ENCODE results near the gene DVL1. TPM values are rescaled to one million over a fixed set of nuclear protein-coding genes. Genes with fewer than 3 reads are reported as not detected.
A peak's percentile ranks its signal among the peaks of the same experiment; 100 is the strongest.

DVL1 gene
- polyA plus RNA-seq, 2 donors, result 57.5 to 107 TPM

GRCh38 chr1:1365875-1366698, 16.9 kb upstream of the DVL1 start:
- Histone ChIP-seq H3K4me1 (ENCODE audit: control insufficient read depth in 2 of 2, insufficient read depth in 2 of 2, low read length in 1 of 2) (no peaks in the 10 kb centered on the region), H3K27me3 (ENCODE audit: control insufficient read depth in 1 of 2, insufficient read depth in 2 of 2, low read length in 2 of 2) (no peaks in the 10 kb centered on the region), H3K4me3 (ENCODE audit: low read depth in 1 of 2, low read length in 2 of 2) (no peak overlapping the region), H3K27ac (ENCODE audit: low read depth in 2 of 2, low read length in 1 of 2) (no peak overlapping the region), H3K36me3 (ENCODE audit: control insufficient read depth in 2 of 2, insufficient read depth in 2 of 2, low read length in 1 of 2) (no peaks in the 10 kb centered on the region), H3K9me3 (ENCODE audit: control insufficient read depth in 2 of 2, insufficient read depth in 1 of 2, low read depth in 1 of 2, low read length in 1 of 2) (peaks cover 0 to 5% of the 10 kb centered on the region in 2 donors)
- 83 to 84% methylated on average over 10 of the region's 10 CpGs for WGBS, 2 donors

DNA sequence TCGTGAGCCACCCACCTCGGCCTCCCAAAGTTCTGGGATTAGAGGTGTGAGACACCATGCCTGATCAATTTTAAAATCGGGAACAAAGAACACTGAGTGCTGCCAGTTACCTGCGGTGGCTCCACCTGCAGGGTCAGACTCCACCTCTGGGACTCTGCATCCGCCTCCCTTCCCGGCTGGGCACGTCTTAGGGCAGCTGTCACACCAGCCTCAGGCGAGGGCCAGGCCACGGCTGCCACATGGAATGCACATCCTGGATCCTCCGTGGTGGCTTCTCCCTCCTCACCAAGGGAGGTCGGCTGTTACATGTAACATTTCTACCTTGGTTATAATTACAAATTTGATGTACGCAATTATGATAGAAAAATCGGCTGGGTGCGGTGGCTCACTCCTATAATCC, 15.0 kb upstream of the DVL1 start:
- no peak overlapping the region for H3K27ac ChIP-seq (ENCODE audit: low read depth in 2 of 2, low read length in 1 of 2)
- no peak overlapping the region for H3K4me3 ChIP-seq (ENCODE audit: low read depth in 1 of 2, low read length in 2 of 2)
- no peaks in the 10 kb centered on the region for H3K36me3 ChIP-seq (ENCODE audit: control insufficient read depth in 2 of 2, insufficient read depth in 2 of 2, low read length in 1 of 2)
- peaks cover 0 to 5% of the 10 kb centered on the region in 2 donors for H3K9me3 ChIP-seq (ENCODE audit: control insufficient read depth in 2 of 2, insufficient read depth in 1 of 2, low read depth in 1 of 2, low read length in 1 of 2)
- H3K4me1 ChIP-seq (ENCODE audit: control insufficient read depth in 2 of 2, insufficient read depth in 2 of 2, low read length in 1 of 2), result no peaks in the 10 kb centered on the region
- WGBS, 2 donors, result 65 to 68% methylated on average over 14 of the region's 14 CpGs
- no peaks in the 10 kb centered on the region for H3K27me3 ChIP-seq (ENCODE audit: control insufficient read depth in 1 of 2, insufficient read depth in 2 of 2, low read length in 2 of 2)

- peaks cover 0 to 8% of the 10 kb centered on the region in 2 donors for H3K4me1 ChIP-seq (ENCODE audit: control insufficient read depth in 2 of 2, insufficient read depth in 2 of 2, low read length in 1 of 2)
- 26 to 30% methylated on average over 13 of the region's 13 CpGs for WGBS, 2 donors
- no peak overlapping the region for H3K4me3 ChIP-seq (ENCODE audit: low read depth in 1 of 2, low read length in 2 of 2)
- H3K27ac ChIP-seq (ENCODE audit: low read depth in 2 of 2, low read length in 1 of 2), result peak overlapping the region; percentile 13 to 14
- peaks cover 0 to 4% of the 10 kb centered on the region in 2 donors for H3K9me3 ChIP-seq (ENCODE audit: control insufficient read depth in 2 of 2, insufficient read depth in 1 of 2, low read depth in 1 of 2, low read length in 1 of 2)
- no peaks in the 10 kb centered on the region for H3K27me3 ChIP-seq (ENCODE audit: control insufficient read depth in 1 of 2, insufficient read depth in 2 of 2, low read length in 2 of 2)
- H3K36me3 ChIP-seq (ENCODE audit: control insufficient read depth in 2 of 2, insufficient read depth in 2 of 2, low read length in 1 of 2), result no peaks in the 10 kb centered on the region
Measured at GRCh38 chr1:1361982-1362423, 12.8 kb upstream of the DVL1 start.

DNA sequence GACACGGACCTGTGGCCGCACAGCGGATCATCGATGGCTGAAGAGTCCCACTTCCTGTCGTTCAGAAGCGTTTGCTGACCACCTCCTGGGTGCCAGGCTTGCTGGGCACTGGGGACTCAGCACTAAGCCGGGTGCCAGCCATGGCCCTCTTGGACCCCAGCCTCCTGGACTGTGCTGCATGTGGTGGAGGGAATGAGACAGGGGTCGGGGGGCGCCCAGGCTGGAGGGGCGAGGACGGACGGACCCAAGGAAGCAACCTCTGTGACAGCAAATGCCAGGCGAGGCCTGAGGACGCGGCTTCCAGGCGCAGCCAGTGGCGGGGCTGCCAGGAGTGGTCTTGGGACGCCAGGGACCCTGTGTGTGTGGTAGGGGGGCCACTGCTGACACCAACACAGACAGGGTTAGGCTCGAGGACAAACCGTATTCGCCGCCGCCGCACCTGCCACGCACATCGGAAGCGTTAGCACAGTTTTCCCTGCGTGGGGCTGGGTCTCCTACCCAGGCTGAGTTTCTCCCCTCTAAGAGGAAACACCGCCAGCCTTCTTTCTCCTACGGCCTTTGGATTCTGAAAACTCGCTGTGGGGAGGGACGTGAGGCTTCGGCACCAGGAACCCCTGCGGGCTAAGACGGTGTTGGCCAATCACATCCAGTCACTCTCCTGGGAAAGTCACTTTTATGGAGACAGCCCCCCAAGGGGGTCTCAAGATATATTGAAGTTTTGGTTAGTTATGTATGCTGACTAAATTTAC, 12.2 kb upstream of the DVL1 start:
- 73 to 76% methylated on average over 32 to 35 of the region's 35 CpGs for WGBS, 2 donors
- H3K4me1 ChIP-seq (ENCODE audit: control insufficient read depth in 2 of 2, insufficient read depth in 2 of 2, low read length in 1 of 2), result peaks cover 4 to 12% of the 10 kb centered on the region in 2 donors
- peak overlapping the region; percentile 24 to 48 for H3K27ac ChIP-seq (ENCODE audit: low read depth in 2 of 2, low read length in 1 of 2)
- no peak overlapping the region for H3K4me3 ChIP-seq (ENCODE audit: low read depth in 1 of 2, low read length in 2 of 2)
- H3K9me3 ChIP-seq (ENCODE audit: control insufficient read depth in 2 of 2, insufficient read depth in 1 of 2, low read depth in 1 of 2, low read length in 1 of 2), result no peaks in the 10 kb centered on the region
- no peaks in the 10 kb centered on the region for H3K36me3 ChIP-seq (ENCODE audit: control insufficient read depth in 2 of 2, insufficient read depth in 2 of 2, low read length in 1 of 2)
- H3K27me3 ChIP-seq (ENCODE audit: control insufficient read depth in 1 of 2, insufficient read depth in 2 of 2, low read length in 2 of 2), result no peaks in the 10 kb centered on the region

GRCh38 chr1:1360506-1361169, 11.4 kb upstream of the DVL1 start:
- Histone ChIP-seq H3K27me3 (ENCODE audit: control insufficient read depth in 1 of 2, insufficient read depth in 2 of 2, low read length in 2 of 2) (no peaks in the 10 kb centered on the region), H3K36me3 (ENCODE audit: control insufficient read depth in 2 of 2, insufficient read depth in 2 of 2, low read length in 1 of 2) (no peaks in the 10 kb centered on the region)
- WGBS, 2 donors, result 67 to 71% methylated on average over 20 of the region's 20 CpGs

GRCh38 chr1:1359664-1360468, 10.6 kb upstream of the DVL1 start:
- Histone ChIP-seq H3K9me3 (ENCODE audit: control insufficient read depth in 2 of 2, insufficient read depth in 1 of 2, low read depth in 1 of 2, low read length in 1 of 2) (no peaks in the 10 kb centered on the region), H3K27ac (ENCODE audit: low read depth in 2 of 2, low read length in 1 of 2) (peak overlapping the region; percentile 57 to 70), H3K4me3 (ENCODE audit: low read depth in 1 of 2, low read length in 2 of 2) (no peak overlapping the region), H3K27me3 (ENCODE audit: control insufficient read depth in 1 of 2, insufficient read depth in 2 of 2, low read length in 2 of 2) (no peaks in the 10 kb centered on the region), H3K36me3 (ENCODE audit: control insufficient read depth in 2 of 2, insufficient read depth in 2 of 2, low read length in 1 of 2) (no peaks in the 10 kb centered on the region), H3K4me1 (ENCODE audit: control insufficient read depth in 2 of 2, insufficient read depth in 2 of 2, low read length in 1 of 2) (peaks cover 4 to 12% of the 10 kb centered on the region in 2 donors)
- WGBS, 2 donors, result 56 to 62% methylated on average over 28 of the region's 28 CpGs

More at GRCh38 chr1:1360506-1361169, 11.4 kb upstream of the DVL1 start:
- Histone ChIP-seq H3K27ac (ENCODE audit: low read depth in 2 of 2, low read length in 1 of 2) (peak overlapping the region in 1 of 2 donors; percentile 57), H3K9me3 (ENCODE audit: control insufficient read depth in 2 of 2, insufficient read depth in 1 of 2, low read depth in 1 of 2, low read length in 1 of 2) (no peaks in the 10 kb centered on the region), H3K4me1 (ENCODE audit: control insufficient read depth in 2 of 2, insufficient read depth in 2 of 2, low read length in 1 of 2) (peaks cover 4 to 12% of the 10 kb centered on the region in 2 donors), H3K4me3 (ENCODE audit: low read depth in 1 of 2, low read length in 2 of 2) (no peak overlapping the region)

GRCh38 chr1:1359308-1359663, 10.1 kb upstream of the DVL1 start:
- WGBS, 2 donors, result 61% methylated on average over 6 of the region's 6 CpGs
- Histone ChIP-seq H3K4me1 (ENCODE audit: control insufficient read depth in 2 of 2, insufficient read depth in 2 of 2, low read length in 1 of 2) (peaks cover 4 to 14% of the 10 kb centered on the region in 2 donors), H3K27me3 (ENCODE audit: control insufficient read depth in 1 of 2, insufficient read depth in 2 of 2, low read length in 2 of 2) (no peaks in the 10 kb centered on the region), H3K4me3 (ENCODE audit: low read depth in 1 of 2, low read length in 2 of 2) (no peak overlapping the region), H3K9me3 (ENCODE audit: control insufficient read depth in 2 of 2, insufficient read depth in 1 of 2, low read depth in 1 of 2, low read length in 1 of 2) (no peaks in the 10 kb centered on the region), H3K27ac (ENCODE audit: low read depth in 2 of 2, low read length in 1 of 2) (peak overlapping the region; percentile 74 to 78), H3K36me3 (ENCODE audit: control insufficient read depth in 2 of 2, insufficient read depth in 2 of 2, low read length in 1 of 2) (no peaks in the 10 kb centered on the region)

GRCh38 chr1:1358433-1359271, 9.4 kb upstream of the DVL1 start, which contains the start of gene MXRA8:
Gene MXRA8 (minus strand): TSS chr1:1358555. CDS start chr1:1358504, 51 bp downstream.
- H3K27ac ChIP-seq (ENCODE audit: low read depth in 2 of 2, low read length in 1 of 2), result peak within 1 kb of the TSS; percentile 74 to 78
- H3K36me3 ChIP-seq (ENCODE audit: control insufficient read depth in 2 of 2, insufficient read depth in 2 of 2, low read length in 1 of 2), result no peaks in the 10 kb centered on the region
- 24 to 31% methylated on average over 29 of the region's 29 CpGs for WGBS, 2 donors
- H3K9me3 ChIP-seq (ENCODE audit: control insufficient read depth in 2 of 2, insufficient read depth in 1 of 2, low read depth in 1 of 2, low read length in 1 of 2), result no peaks in the 10 kb centered on the region
- H3K4me1 ChIP-seq (ENCODE audit: control insufficient read depth in 2 of 2, insufficient read depth in 2 of 2, low read length in 1 of 2), result peaks cover 9 to 19% of the 10 kb centered on the region in 2 donors
- no peaks in the 10 kb centered on the region for H3K27me3 ChIP-seq (ENCODE audit: control insufficient read depth in 1 of 2, insufficient read depth in 2 of 2, low read length in 2 of 2)
- peak within 1 kb of the TSS; percentile 7 to 34 for H3K4me3 ChIP-seq (ENCODE audit: low read depth in 1 of 2, low read length in 2 of 2)

All from esophagus (tissue), 2 donors.